GM12878 (cell line): ENCODE measurements around the gene ZMYND11. TPM values are rescaled to one million over a fixed set of nuclear protein-coding genes. Genes with fewer than 3 reads are reported as not detected.
A peak's percentile ranks its signal among the peaks of the same experiment; 100 is the strongest.

Source experiments
- ATAC-seq: fragments of 200-7000 bp; cut with Tn5 transposase; 3 replicates; pipeline ENCODE4 v1.9.1; 2020; ENCODE audit warnings: mild to moderate bottlenecking, moderate library complexity
- BruUV-seq: library from RNA; stranded (reverse); fragments of 400-500 nt; replicated peaks from 2 replicates; lab custom pipeline; 2021; lab: Mats Ljungman, UMichigan
- CTCF ChIA-PET: fragments of 300-600 bp; sonication (Branson Sonifier 250); formaldehyde crosslinking; extraction: SDS; loops from one replicate; lab custom pipeline; 2021; ENCODE audit warnings: inconsistent platforms; lab: Yijun Ruan, JAX
- POLR2A ChIA-PET: fragments of 350-600 bp; formaldehyde crosslinking; extraction: SDS; loops from one replicate; lab custom pipeline; 2021; ENCODE audit warnings: inconsistent platforms; lab: Charles Lee
- RAD21 ChIA-PET: fragments of 300-600 bp; sonication (Branson Sonifier 250); formaldehyde crosslinking; loops from one replicate; lab custom pipeline; 2023; ENCODE audit warnings: antibody characterized with exemption; ENCODE audit not compliant: unreplicated experiment; lab: Charles Lee
- SMC1A ChIA-PET: fragments of 300-600 bp; sonication (Branson Sonifier 250); formaldehyde crosslinking; loops from one replicate; lab custom pipeline; 2023; ENCODE audit not compliant: unreplicated experiment, uncharacterized antibody; lab: Charles Lee
- DNase-seq: peaks from one replicate; pipeline ENCODE4 v3.0.0-alpha.2; 2011; ENCODE audit warnings: low read depth, low spot score
- FAIRE-seq: peaks from 3 replicates; lab custom pipeline; 2011; peaks lifted over from hg19 to GRCh38; lab: Jason Lieb, UNC
- H2AFZ ChIP-seq: 2 replicates; pipeline ENCODE4 v1.6.0; 2011; ENCODE audit warnings: low read depth, low read length, control low read depth; ENCODE audit not compliant: control insufficient read depth
- H3K27ac ChIP-seq: 2 replicates; pipeline ENCODE4 v1.5.1; 2011; ENCODE audit warnings: control low read depth; ENCODE audit not compliant: control insufficient read depth, insufficient read depth
- H3K27me3 ChIP-seq, 2 experiments: replicated peaks in 1 of 2; 2 replicates each; pipeline versions ENCODE4 v1.6.0 to v1.6.1; 2011; ENCODE audit warnings: low read length in 1 of 2; ENCODE audit not compliant: control insufficient read depth in 2 of 2, insufficient read depth in 2 of 2
- H3K36me3 ChIP-seq, 2 experiments: 2 replicates each; pipeline ENCODE4 v1.5.1; 2011; ENCODE audit warnings: low read length in 1 of 2; ENCODE audit not compliant: control insufficient read depth in 2 of 2, insufficient read depth in 2 of 2
- H3K4me1 ChIP-seq: 2 replicates; pipeline ENCODE4 v1.6.1; 2011; ENCODE audit warnings: mild to moderate bottlenecking, low read length, moderate library complexity, mixed read lengths; ENCODE audit not compliant: control insufficient read depth, insufficient read depth
- H3K4me2 ChIP-seq: 2 replicates; pipeline ENCODE4 v1.6.0; 2011; ENCODE audit warnings: control low read depth; ENCODE audit not compliant: control insufficient read depth, insufficient read depth
- H3K4me3 ChIP-seq: fragments of 200-600 bp; sonication (generic); 2 replicates; pipeline ENCODE4 v1.5.1; 2016
- H3K79me2 ChIP-seq: 2 replicates; pipeline ENCODE4 v1.6.0; 2011; ENCODE audit warnings: low read length; ENCODE audit not compliant: control insufficient read depth, insufficient read depth
- H3K9ac ChIP-seq: 2 replicates; pipeline ENCODE4 v1.8.0; 2011; ENCODE audit warnings: low read length, control low read depth, mixed read lengths; ENCODE audit not compliant: control insufficient read depth, insufficient read depth
- H3K9me3 ChIP-seq: replicated peaks from 3 replicates; pipeline ENCODE4 v1.5.1; 2011; ENCODE audit warnings: mild to moderate bottlenecking, low read length; ENCODE audit not compliant: control insufficient read depth, insufficient read depth
- H4K20me1 ChIP-seq: 2 replicates; pipeline ENCODE4 v1.6.0; 2011; ENCODE audit not compliant: control insufficient read depth, insufficient read depth
- CBFB ChIP-seq: IDR thresholded peaks from 2 replicates; pipeline ENCODE4 v1.6.1; 2016; ENCODE audit warnings: antibody characterized with exemption, low read depth
- CHD2 ChIP-seq: IDR thresholded peaks from 2 replicates; pipeline ENCODE4 v1.6.1; 2011; ENCODE audit warnings: low read depth, low read length, improper control_type of control experiment, borderline replicate concordance
- CREM ChIP-seq: IDR thresholded peaks from 2 replicates; pipeline ENCODE4 v1.6.1; 2014; ENCODE audit warnings: antibody characterized with exemption, low read depth
- DPF2 ChIP-seq: fragments of 450-650 bp; IDR thresholded peaks from 2 replicates; pipeline ENCODE4 v1.6.1; 2017; ENCODE audit warnings: mild to moderate bottlenecking
- HDGF ChIP-seq: fragments of 450-650 bp; IDR thresholded peaks from 2 replicates; pipeline ENCODE4 v1.6.1; 2016; ENCODE audit warnings: antibody characterized with exemption
- JUNB ChIP-seq: IDR thresholded peaks from 2 replicates; pipeline ENCODE4 v1.6.1; 2016; ENCODE audit warnings: antibody characterized with exemption, mild to moderate bottlenecking
- KAT2A ChIP-seq: conservative IDR thresholded peaks from 2 replicates; pipeline ENCODE4 v1.6.1; 2011; ENCODE audit warnings: low read depth, low read length; ENCODE audit not compliant: control insufficient read depth
- PAX5 ChIP-seq: IDR thresholded peaks from 2 replicates; pipeline ENCODE4 v1.6.1; 2011; ENCODE audit warnings: low read depth, low read length, borderline replicate concordance
- POU2F2 ChIP-seq: IDR thresholded peaks from 3 replicates; pipeline ENCODE4 v1.6.1; 2011; ENCODE audit warnings: low read depth, mild to moderate bottlenecking, low read length, borderline replicate concordance
- RB1 ChIP-seq: fragments of 450-650 bp; formaldehyde crosslinking; IDR thresholded peaks from 2 replicates; pipeline ENCODE4 v1.6.1; 2017; ENCODE audit warnings: mild to moderate bottlenecking, borderline replicate concordance
- RFX5 ChIP-seq: IDR thresholded peaks from 2 replicates; pipeline ENCODE4 v1.6.1; 2011; ENCODE audit warnings: low read depth, low read length, improper control_type of control experiment
- SIN3A ChIP-seq: IDR thresholded peaks from 2 replicates; pipeline ENCODE4 v1.6.1; 2012; ENCODE audit warnings: low read depth, low read length, improper control_type of control experiment
- SIX5 ChIP-seq: IDR thresholded peaks from 2 replicates; pipeline ENCODE4 v1.6.1; 2011; ENCODE audit warnings: mild to moderate bottlenecking, low read depth, low read length, moderate library complexity; ENCODE audit not compliant: severe bottlenecking
- YY1 ChIP-seq: IDR thresholded peaks from 2 replicates; pipeline ENCODE4 v1.6.1; 2011; ENCODE audit warnings: low read depth, mild to moderate bottlenecking, low read length
- ZNF24 ChIP-seq: fragments of 450-650 bp; IDR thresholded peaks from 2 replicates; pipeline ENCODE4 v1.6.1; 2017; ENCODE audit warnings: antibody characterized with exemption, mild to moderate bottlenecking
- ZNF384 ChIP-seq: IDR thresholded peaks from 2 replicates; pipeline ENCODE4 v1.6.1; 2012; ENCODE audit warnings: low read depth, mild to moderate bottlenecking, low read length, improper control_type of control experiment, borderline replicate concordance
- WGBS: methylation state at CpG from one replicate; pipeline ENCODE4 v1.1.6; 2016; ENCODE audit warnings: low lambda C conversion rate; ENCODE audit not compliant: insufficient replicate concordance, insufficient coverage; ENCODE audit errors: missing lambda C conversion rate; 5-methylcytosine and 5-hydroxymethylcytosine counted together
- in situ Hi-C: fragments of 300-500 bp; cut with MboI; formaldehyde crosslinking; loops from 9 replicates; pipeline ENCODE4 v1.14.3; 2018; ENCODE audit warnings: mixed read lengths
- intact Hi-C: fragments of 100-400 bp; cut with micrococcal nuclease; formaldehyde crosslinking; loops from one replicate; pipeline ENCODE4 v1.14.2; 2022; ENCODE audit not compliant: unreplicated experiment
- polyA plus RNA-seq, 11 experiments: library from polyadenylated mRNA; depleted of rRNA in 4 of 11; unstranded in 6 of 11; stranded (reverse) in 5 of 11; fragments of >200 nt; fragmentation: Nextera tagmentation in 4 of 11; fragmentation: Illumina TruSeq in 1 of 11; extraction: Ambion mirVana in 4 of 11; extraction: Trizol in 1 of 11; gene quantifications; 1 replicate in 1 of 11; 2 replicates in 10 of 11; pipeline versions ENCODE4 v1.2.1 to v1.2.3, GENCODE V29; 2011 to 2016; ENCODE audit warnings: inconsistent platforms in 2 of 11, missing spikeins in 2 of 11, low read depth in 1 of 11
- total RNA-seq, 4 experiments: library from RNA; depleted of rRNA in 3 of 4; stranded (reverse); fragments of >200 nt in 3 of 4; fragmentation: Illumina TruSeq in 1 of 4; extraction: Trizol in 1 of 4; gene quantifications; 2 replicates each; pipeline versions ENCODE4 v1.2.1 to v1.2.3, GENCODE V29; 2013 to 2021
- TF ChIP-seq, protein P1 (sequence below): fragments of 150-350 bp; IDR thresholded peaks from 2 replicates; pipeline ENCODE4 v1.6.1; 2016; ENCODE audit warnings: low read depth, low read length
- TF ChIP-seq, protein P2 (sequence below): IDR thresholded peaks from 2 replicates; pipeline ENCODE4 v1.6.1; 2012; ENCODE audit warnings: mild to moderate bottlenecking, low read depth, low read length

Gene ZMYND11
- total and polyA plus RNA-seq, 10 of the 15 experiments (the other 5 are each of a cell fraction or from before 2014, with no cell fraction given): 3.3 to 24.4 (median 13.1) TPM

DNA sequence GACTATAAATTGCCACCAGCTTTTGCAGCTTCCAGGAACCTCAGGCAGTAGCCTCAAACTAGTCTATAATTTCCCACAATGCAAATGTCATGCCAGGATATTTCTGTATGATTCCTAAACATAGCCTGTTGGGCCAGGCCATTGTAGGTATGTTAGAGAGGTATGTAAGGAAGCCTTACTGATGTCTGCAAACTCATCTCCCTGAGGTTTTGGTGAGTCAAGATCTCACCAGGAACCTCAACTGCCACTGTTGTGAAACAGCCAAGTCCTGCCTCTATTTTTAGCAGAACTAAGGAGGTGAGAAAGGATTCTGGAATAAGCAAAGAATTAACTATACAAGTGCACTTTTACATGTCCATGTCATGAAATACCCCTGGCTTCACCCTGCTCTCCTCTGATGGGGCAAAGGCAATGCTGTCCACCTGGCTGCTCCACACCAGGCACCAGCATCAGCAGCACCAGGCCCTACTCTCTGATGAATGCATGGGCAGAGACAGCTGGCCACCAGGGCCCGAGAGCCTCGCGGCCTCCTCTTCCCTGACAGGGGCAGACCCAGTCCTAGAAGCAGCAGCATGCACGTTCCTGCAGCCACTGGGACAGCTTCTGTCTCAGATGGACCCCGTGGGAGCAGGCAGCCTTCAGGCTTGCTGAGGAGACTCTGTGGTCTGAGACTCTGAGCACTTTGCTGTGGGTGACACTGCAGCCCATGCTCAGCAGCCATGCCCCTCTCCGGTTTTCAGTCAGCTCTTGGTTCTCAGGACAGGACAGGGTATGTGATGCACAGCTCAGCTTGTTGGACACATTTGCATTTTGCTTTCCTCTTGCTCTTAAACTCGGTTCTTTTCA lies 147.3 kb downstream of the ZMYND11 start (continued):
- no peak for TF ChIP-seq CHD2

DNA sequence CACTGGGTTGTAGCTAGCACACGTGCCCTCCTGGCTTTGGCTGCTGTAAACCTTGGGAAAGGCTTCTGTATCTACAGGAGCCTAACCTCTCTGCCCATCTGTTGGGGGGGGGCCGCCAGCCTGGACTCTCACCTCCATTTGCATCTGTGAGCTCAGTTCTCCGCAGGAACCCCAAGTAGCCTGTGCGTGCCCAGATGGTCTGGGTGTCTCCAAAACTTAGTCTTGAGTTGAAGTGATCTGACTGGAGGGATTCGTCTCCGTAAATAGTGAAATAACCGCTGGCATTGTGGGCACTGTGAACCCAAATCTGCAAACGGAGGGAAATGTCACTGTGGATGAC lies 147.9 kb downstream of the ZMYND11 start:
- Histone ChIP-seq H3K79me2 (no peaks in the 10 kb centered on the region), H3K36me3 (no peaks in the 10 kb centered on the region), H3K4me2 (peak overlapping the region; percentile 45; the same call in 1 of the 2 replicates), H3K4me1 (peaks cover 22% of the 10 kb centered on the region), H3K4me3 (no peak overlapping the region), H3K27ac (no peak overlapping the region), H3K9me3 (no peaks in the 10 kb centered on the region), H4K20me1 (no peaks in the 10 kb centered on the region), H3K9ac (no peak overlapping the region), H3K27me3 (no peaks in the 10 kb centered on the region), H2AFZ (no peak overlapping the region)
- CTCF ChIA-PET: no interaction called here
- no TSS peak for BruUV-seq
- POLR2A ChIA-PET: no interaction called here
- intact Hi-C loops (no loop called here), in situ Hi-C loops (no loop called here)
- SMC1A ChIA-PET: no interaction called here
- DNase-seq (no peak), FAIRE-seq (no peak), ATAC-seq (no peak)
- no peak for TF ChIP-seq SIX5
- TF ChIP-seq PAX5: no peak
- TF ChIP-seq ZNF24: no peak
- TF ChIP-seq SIN3A: no peak
- no peak for TF ChIP-seq CBFB
- TF ChIP-seq RFX5: no peak
- TF ChIP-seq CREM: no peak
- no peak for TF ChIP-seq POU2F2
- no peak for TF ChIP-seq JUNB
- no peak for TF ChIP-seq DPF2
- no peak for TF ChIP-seq YY1
- TF ChIP-seq, protein P1, sequence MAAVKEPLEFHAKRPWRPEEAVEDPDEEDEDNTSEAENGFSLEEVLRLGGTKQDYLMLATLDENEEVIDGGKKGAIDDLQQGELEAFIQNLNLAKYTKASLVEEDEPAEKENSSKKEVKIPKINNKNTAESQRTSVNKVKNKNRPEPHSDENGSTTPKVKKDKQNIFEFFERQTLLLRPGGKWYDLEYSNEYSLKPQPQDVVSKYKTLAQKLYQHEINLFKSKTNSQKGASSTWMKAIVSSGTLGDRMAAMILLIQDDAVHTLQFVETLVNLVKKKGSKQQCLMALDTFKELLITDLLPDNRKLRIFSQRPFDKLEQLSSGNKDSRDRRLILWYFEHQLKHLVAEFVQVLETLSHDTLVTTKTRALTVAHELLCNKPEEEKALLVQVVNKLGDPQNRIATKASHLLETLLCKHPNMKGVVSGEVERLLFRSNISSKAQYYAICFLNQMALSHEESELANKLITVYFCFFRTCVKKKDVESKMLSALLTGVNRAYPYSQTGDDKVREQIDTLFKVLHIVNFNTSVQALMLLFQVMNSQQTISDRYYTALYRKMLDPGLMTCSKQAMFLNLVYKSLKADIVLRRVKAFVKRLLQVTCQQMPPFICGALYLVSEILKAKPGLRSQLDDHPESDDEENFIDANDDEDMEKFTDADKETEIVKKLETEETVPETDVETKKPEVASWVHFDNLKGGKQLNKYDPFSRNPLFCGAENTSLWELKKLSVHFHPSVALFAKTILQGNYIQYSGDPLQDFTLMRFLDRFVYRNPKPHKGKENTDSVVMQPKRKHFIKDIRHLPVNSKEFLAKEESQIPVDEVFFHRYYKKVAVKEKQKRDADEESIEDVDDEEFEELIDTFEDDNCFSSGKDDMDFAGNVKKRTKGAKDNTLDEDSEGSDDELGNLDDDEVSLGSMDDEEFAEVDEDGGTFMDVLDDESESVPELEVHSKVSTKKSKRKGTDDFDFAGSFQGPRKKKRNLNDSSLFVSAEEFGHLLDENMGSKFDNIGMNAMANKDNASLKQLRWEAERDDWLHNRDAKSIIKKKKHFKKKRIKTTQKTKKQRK: no peak
- no peak for TF ChIP-seq KAT2A
- TF ChIP-seq, protein P2, sequence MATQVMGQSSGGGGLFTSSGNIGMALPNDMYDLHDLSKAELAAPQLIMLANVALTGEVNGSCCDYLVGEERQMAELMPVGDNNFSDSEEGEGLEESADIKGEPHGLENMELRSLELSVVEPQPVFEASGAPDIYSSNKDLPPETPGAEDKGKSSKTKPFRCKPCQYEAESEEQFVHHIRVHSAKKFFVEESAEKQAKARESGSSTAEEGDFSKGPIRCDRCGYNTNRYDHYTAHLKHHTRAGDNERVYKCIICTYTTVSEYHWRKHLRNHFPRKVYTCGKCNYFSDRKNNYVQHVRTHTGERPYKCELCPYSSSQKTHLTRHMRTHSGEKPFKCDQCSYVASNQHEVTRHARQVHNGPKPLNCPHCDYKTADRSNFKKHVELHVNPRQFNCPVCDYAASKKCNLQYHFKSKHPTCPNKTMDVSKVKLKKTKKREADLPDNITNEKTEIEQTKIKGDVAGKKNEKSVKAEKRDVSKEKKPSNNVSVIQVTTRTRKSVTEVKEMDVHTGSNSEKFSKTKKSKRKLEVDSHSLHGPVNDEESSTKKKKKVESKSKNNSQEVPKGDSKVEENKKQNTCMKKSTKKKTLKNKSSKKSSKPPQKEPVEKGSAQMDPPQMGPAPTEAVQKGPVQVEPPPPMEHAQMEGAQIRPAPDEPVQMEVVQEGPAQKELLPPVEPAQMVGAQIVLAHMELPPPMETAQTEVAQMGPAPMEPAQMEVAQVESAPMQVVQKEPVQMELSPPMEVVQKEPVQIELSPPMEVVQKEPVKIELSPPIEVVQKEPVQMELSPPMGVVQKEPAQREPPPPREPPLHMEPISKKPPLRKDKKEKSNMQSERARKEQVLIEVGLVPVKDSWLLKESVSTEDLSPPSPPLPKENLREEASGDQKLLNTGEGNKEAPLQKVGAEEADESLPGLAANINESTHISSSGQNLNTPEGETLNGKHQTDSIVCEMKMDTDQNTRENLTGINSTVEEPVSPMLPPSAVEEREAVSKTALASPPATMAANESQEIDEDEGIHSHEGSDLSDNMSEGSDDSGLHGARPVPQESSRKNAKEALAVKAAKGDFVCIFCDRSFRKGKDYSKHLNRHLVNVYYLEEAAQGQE: no peak
- TF ChIP-seq ZNF384: no peak
- TF ChIP-seq HDGF: no peak
- TF ChIP-seq RB1: no peak
- RAD21 ChIA-PET: no interaction called here
- 19% methylated on average over 8 of the region's 8 CpGs for WGBS
